Chondrocyte (in vitro differentiated cells): ENCODE measurements around the gene BICC1. TPM values are rescaled to one million over a fixed set of nuclear protein-coding genes. Genes with fewer than 3 reads are reported as not detected.

Experiments
- DNase-seq: peaks from one replicate; pipeline ENCODE4 v3.0.0; 2021; ENCODE audit warnings: mixed read lengths, low spot score
- H3K27ac Mint-ChIP-seq: one replicate; pipeline ENCODE4 v1.8.0; 2021; ENCODE audit warnings: mild to moderate bottlenecking, moderate library complexity, mixed read lengths; ENCODE audit not compliant: unreplicated experiment
- H3K27me3 Mint-ChIP-seq: 2 replicates; pipeline ENCODE4 v1.8.0; 2021; ENCODE audit warnings: low read depth, mixed read lengths
- H3K36me3 Mint-ChIP-seq: 2 replicates; pipeline ENCODE4 v1.8.0; 2021; ENCODE audit warnings: low read depth, mixed read lengths
- H3K4me1 Mint-ChIP-seq: 2 replicates; pipeline ENCODE4 v1.8.0; 2021; ENCODE audit warnings: low read depth, mild to moderate bottlenecking, mixed read lengths
- H3K4me3 Mint-ChIP-seq: one replicate; pipeline ENCODE4 v1.8.0; 2021; ENCODE audit warnings: mild to moderate bottlenecking, moderate library complexity, mixed read lengths; ENCODE audit not compliant: unreplicated experiment
- H3K9me3 Mint-ChIP-seq: 2 replicates; pipeline ENCODE4 v1.8.0; 2021; ENCODE audit warnings: low read depth, mixed read lengths
- total RNA-seq: library from RNA; stranded (reverse); gene quantifications from 3 replicates; pipeline ENCODE4 v1.2.1, GENCODE V29; 2021
- TF ChIP-seq, protein P1 (sequence below): fragments of 200-600 bp; sonication (generic); IDR thresholded peaks from 2 replicates; pipeline ENCODE4 v1.5.0; 2021; ENCODE audit warnings: antibody characterized with exemption, mild to moderate bottlenecking, moderate library complexity

Gene BICC1
- total RNA-seq, 1 donor from 2014 or later = 32.4 TPM

DNA sequence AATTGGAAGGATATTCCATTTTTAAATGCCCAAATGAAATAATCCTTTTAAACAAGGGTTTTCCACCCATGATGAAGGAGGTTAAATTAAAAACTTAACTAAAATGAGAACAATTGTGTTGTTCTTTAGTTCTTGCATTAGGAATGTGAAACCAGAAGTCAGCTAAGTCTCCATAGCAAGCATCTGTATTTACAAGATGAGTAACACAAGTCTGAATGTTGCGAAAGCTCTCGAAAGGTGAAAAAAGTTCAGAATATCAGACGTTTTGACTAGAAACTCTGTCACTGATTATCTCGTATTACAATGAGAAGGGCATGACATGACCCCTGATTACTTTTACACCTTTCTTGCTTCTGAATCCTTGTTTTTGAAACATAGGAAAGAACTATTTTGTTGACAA lies 149.6 kb downstream of the BICC1 start:
- Mint-ChIP-seq H3K4me3 (no peak overlapping the region), H3K4me1 (peaks cover 67% of the 10 kb centered on the region), H3K27me3 (no peaks in the 10 kb centered on the region), H3K27ac (peak overlapping the region; percentile 81), H3K9me3 (peaks cover 10% of the 10 kb centered on the region), H3K36me3 (peaks cover 3% of the 10 kb centered on the region)
- TF ChIP-seq, protein P1, sequence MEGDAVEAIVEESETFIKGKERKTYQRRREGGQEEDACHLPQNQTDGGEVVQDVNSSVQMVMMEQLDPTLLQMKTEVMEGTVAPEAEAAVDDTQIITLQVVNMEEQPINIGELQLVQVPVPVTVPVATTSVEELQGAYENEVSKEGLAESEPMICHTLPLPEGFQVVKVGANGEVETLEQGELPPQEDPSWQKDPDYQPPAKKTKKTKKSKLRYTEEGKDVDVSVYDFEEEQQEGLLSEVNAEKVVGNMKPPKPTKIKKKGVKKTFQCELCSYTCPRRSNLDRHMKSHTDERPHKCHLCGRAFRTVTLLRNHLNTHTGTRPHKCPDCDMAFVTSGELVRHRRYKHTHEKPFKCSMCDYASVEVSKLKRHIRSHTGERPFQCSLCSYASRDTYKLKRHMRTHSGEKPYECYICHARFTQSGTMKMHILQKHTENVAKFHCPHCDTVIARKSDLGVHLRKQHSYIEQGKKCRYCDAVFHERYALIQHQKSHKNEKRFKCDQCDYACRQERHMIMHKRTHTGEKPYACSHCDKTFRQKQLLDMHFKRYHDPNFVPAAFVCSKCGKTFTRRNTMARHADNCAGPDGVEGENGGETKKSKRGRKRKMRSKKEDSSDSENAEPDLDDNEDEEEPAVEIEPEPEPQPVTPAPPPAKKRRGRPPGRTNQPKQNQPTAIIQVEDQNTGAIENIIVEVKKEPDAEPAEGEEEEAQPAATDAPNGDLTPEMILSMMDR = no peak
- no peak for DNase-seq

DNA sequence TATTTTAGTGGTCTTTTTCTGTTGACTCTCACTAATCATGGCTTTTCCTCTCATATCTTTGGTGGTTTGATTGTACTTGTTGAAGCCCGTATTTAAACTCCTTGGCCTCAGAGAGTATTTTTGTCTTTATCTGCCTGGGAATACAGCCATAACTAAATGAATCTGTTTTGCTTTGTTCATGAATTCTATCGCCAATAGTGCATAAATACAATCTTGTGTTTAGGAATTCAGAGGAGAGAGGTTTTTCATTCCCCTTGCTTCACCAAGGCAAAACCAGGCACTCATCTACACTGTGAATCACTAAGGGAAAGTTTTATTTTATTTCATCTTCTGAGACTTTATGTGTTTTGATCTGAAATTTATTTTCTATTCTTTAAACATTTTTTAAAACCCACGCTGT lies 152.7 kb downstream of the BICC1 start:
- Mint-ChIP-seq H3K4me1 (peaks cover 62% of the 10 kb centered on the region), H3K4me3 (no peak overlapping the region), H3K36me3 (peaks cover 3% of the 10 kb centered on the region), H3K27me3 (no peaks in the 10 kb centered on the region), H3K9me3 (peaks cover 10% of the 10 kb centered on the region), H3K27ac (peak overlapping the region; percentile 50)
- TF ChIP-seq, protein P1 = no peak
- no peak for DNase-seq

DNA sequence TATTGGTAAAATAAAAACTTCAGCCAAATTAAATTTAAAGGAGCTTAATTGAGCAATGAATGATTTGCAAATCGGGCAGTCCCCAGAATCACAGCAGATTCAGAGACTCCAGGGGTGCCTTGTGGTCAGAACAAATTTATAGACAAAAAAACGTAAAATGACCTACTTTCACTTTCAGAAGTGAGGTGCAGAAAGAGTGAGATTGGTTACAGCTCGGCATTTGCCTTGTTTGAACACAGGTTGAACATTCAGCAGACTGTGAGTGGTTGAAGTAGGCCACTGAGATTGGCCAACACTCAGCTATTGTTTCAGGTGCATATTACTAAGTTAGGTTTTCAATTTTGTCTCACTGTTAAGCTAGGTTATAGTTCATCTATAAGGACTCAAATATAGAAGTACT lies 153.4 kb downstream of the BICC1 start:
- H3K4me3 Mint-ChIP-seq = no peak overlapping the region
- H3K36me3 Mint-ChIP-seq = peaks cover 3% of the 10 kb centered on the region
- H3K27me3 Mint-ChIP-seq = no peaks in the 10 kb centered on the region
- peaks cover 10% of the 10 kb centered on the region for H3K9me3 Mint-ChIP-seq
- DNase-seq = no peak
- H3K4me1 Mint-ChIP-seq = peaks cover 56% of the 10 kb centered on the region
- H3K27ac Mint-ChIP-seq = peak overlapping the region; percentile 73
- TF ChIP-seq, protein P1 = no peak

DNA sequence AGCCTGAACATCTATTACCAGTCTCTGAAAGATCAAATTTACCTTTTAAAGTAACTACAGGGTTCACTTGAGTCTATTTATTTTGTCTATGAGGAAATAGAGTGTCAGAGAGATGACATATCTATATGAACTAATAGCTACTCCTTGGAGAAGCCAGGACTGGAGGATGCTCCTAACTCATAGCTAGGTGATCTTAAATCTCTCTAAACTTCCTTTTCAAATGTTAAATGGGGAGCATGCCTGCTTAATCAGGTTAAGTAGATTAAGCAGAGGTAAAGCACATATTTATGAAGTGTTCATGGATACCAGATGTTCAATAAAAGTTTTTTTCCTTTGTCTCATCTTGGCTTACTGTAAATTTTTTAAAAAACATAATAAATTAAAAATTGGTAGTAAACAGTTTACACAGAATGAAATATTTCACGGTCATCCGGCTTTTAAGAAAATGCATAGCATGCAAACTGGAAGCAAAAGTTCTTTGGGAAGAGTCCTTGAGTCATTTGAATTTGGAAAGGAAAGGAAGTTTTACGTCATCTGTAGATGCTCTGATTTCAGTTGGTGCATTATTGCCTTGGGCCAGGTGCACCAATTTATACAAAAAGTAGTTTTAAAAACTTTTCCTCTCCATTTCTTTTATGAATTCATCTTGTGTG lies 155.1 kb downstream of the BICC1 start:
- no peak overlapping the region for H3K4me3 Mint-ChIP-seq

DNA sequence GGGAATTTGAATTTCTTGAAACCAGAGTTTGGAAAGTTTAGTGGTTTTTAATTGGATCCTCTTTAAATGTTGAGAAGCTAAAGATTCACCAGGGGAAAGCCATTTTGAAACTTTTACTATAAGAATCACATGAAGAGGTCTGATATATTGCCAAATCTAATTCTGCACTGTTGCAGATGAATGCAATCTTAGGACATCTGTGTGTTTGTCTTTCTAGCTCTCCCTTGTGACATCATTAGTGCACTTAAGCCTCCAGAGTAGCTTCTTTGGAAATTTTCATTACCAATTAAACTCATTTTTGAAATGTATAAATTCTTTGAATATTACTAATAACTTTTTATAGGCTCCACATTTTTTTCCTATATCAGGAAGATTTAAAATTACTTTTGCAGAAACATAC lies 160.2 kb downstream of the BICC1 start:
- Mint-ChIP-seq H3K27me3 (no peaks in the 10 kb centered on the region), H3K4me1 (peaks cover 38% of the 10 kb centered on the region), H3K27ac (peak overlapping the region; percentile 62), H3K4me3 (no peak overlapping the region), H3K36me3 (peaks cover 4% of the 10 kb centered on the region), H3K9me3 (peaks cover 2% of the 10 kb centered on the region)
- no peak for DNase-seq
- TF ChIP-seq, protein P1 = no peak

More for the DNA sequence above, 155.1 kb downstream of the BICC1 start:
- Mint-ChIP-seq H3K27me3 (no peaks in the 10 kb centered on the region), H3K27ac (no peak overlapping the region), H3K4me1 (peaks cover 51% of the 10 kb centered on the region), H3K36me3 (peaks cover 3% of the 10 kb centered on the region), H3K9me3 (peaks cover 10% of the 10 kb centered on the region)
- TF ChIP-seq, protein P1 = no peak
- DNase-seq = no peak
